Gastrocnemius medialis (tissue), 4 donors: ENCODE measurements around the gene ARHGAP8.

Experiments used
- POLR2A ChIP-seq, 2 donors: fragments of 450-650 bp; IDR thresholded peaks; one replicate each; pipeline ENCODE4 v1.6.1; 2017; ENCODE audit warnings: antibody characterized with exemption in 2 of 2, mild to moderate bottlenecking in 2 of 2, moderate library complexity in 2 of 2
- TF ChIP-seq, protein P1 (sequence below), 5 experiments: fragments of 450-650 bp in 3 of 5; fragments of 200-600 bp in 2 of 5; sonication (generic) in 2 of 5; IDR thresholded peaks in 4 of 5; conservative IDR thresholded peaks in 1 of 5; 1 replicate in 4 of 5; 2 replicates in 1 of 5; pipeline ENCODE4 v1.5.1; 2016 to 2019; ENCODE audit warnings: antibody characterized with exemption in 5 of 5, mild to moderate bottlenecking in 3 of 5, moderate library complexity in 3 of 5

DNA sequence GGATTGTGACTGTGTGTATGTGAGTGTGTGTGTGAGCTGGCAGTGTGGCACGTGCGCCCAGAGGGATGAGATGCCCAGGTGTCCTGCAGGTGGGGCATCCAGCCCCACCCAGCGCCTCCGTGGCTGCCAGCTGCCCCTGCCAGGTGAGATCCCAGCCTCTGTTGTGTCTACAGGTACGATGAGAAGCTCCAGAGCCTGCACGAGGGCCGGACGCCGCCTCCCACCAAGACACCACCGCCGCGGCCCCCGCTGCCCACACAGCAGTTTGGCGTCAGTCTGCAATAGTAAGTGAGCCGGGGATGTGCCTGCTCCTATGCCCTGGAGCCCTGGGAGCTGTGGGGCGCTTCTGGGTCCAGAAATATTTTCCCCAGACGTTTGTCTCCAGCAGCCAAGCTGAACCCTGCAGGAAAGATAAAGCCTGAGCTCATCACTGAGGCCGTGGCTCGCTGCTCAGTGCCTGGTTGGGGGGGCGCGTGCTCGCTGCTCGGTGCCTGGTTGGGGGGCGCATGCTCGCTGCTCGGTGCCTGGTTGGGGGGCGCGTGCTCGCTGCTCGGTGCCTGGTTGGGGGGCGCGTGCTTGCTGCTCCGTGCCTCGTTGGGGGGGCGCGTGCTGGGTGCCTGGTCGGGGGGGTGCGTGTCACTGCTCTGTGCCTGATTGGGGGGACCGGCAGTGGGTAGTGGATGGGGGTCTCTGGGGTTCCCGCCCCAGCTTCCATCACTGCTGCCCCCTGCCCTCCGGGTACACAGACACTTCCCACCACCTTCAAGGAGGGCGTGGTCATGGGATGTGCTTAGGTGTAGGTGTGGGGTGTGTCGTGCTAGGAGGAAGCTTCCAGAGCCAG is 73.2 kb downstream of the ARHGAP8 start:
- TF ChIP-seq, protein P1, sequence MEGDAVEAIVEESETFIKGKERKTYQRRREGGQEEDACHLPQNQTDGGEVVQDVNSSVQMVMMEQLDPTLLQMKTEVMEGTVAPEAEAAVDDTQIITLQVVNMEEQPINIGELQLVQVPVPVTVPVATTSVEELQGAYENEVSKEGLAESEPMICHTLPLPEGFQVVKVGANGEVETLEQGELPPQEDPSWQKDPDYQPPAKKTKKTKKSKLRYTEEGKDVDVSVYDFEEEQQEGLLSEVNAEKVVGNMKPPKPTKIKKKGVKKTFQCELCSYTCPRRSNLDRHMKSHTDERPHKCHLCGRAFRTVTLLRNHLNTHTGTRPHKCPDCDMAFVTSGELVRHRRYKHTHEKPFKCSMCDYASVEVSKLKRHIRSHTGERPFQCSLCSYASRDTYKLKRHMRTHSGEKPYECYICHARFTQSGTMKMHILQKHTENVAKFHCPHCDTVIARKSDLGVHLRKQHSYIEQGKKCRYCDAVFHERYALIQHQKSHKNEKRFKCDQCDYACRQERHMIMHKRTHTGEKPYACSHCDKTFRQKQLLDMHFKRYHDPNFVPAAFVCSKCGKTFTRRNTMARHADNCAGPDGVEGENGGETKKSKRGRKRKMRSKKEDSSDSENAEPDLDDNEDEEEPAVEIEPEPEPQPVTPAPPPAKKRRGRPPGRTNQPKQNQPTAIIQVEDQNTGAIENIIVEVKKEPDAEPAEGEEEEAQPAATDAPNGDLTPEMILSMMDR (IDR thresholded peaks at IDR 0.05 in 4 of 5, conservative IDR thresholded peaks at IDR 0.05 in 1 of 5), result no peak
- no peak for TF ChIP-seq POLR2A (IDR thresholded peaks at IDR 0.05)
